ENCODE results near the gene CTNNA3. TPM values are rescaled to one million over a fixed set of nuclear protein-coding genes. Genes with fewer than 3 reads are reported as not detected.

The CTNNA3 gene
- total RNA-seq, 4 donors from 2014 or later: 0.04 to 0.19 (median 0.11) TPM

- no peak for TF ChIP-seq POLR2A (IDR thresholded peaks at IDR 0.05)
- TF ChIP-seq CTCF (IDR thresholded peaks at IDR 0.05): no peak
- no peak for DNase-seq (ENCODE audit: low spot score in 2 of 2)
- intact Hi-C loops (cut with DNase I; ENCODE audit: low total_unique reads): no loop called here
- no peak overlapping the region for H3K4me3 ChIP-seq (ENCODE audit: low read depth, poor library complexity, severe bottlenecking)
- 70 to 77% methylated on average over 3 of the region's 3 CpGs for WGBS, 2 donors
Measured at GRCh38 chr10:66215920-66216319, 1480.1 kb downstream of the CTNNA3 start.

GRCh38 chr10:66214721-66215404 lies 1481.1 kb downstream of the CTNNA3 start:
- 72% methylated on average over 4 of the region's 4 CpGs for WGBS, 2 donors
- no peak for TF ChIP-seq CTCF (IDR thresholded peaks at IDR 0.05)
- no peak for TF ChIP-seq POLR2A (IDR thresholded peaks at IDR 0.05)

GRCh38 chr10:66209025-66209424 lies 1487.0 kb downstream of the CTNNA3 start:
- TF ChIP-seq POLR2A (IDR thresholded peaks at IDR 0.05): no peak
- TF ChIP-seq CTCF (IDR thresholded peaks at IDR 0.05): no peak
- no peak for DNase-seq (ENCODE audit: low spot score in 2 of 2)
- intact Hi-C loops (cut with DNase I; ENCODE audit: low total_unique reads): no loop called here
- H3K4me3 ChIP-seq (ENCODE audit: low read depth, poor library complexity, severe bottlenecking): no peak overlapping the region

More at GRCh38 chr10:66214721-66215404, 1481.1 kb downstream of the CTNNA3 start:
- DNase-seq (ENCODE audit: low spot score in 2 of 2): no peak
- no peak overlapping the region for H3K4me3 ChIP-seq (ENCODE audit: low read depth, poor library complexity, severe bottlenecking)
- intact Hi-C loops (cut with DNase I; ENCODE audit: low total_unique reads): no loop called here

GRCh38 chr10:66204838-66205237 lies 1491.2 kb downstream of the CTNNA3 start:
- no peak for DNase-seq (ENCODE audit: low spot score in 2 of 2)
- H3K4me3 ChIP-seq (ENCODE audit: low read depth, poor library complexity, severe bottlenecking): no peak overlapping the region
- no peak for TF ChIP-seq POLR2A (IDR thresholded peaks at IDR 0.05)
- no peak for TF ChIP-seq CTCF (IDR thresholded peaks at IDR 0.05)
- intact Hi-C loops (cut with DNase I; ENCODE audit: low total_unique reads): no loop called here

- WGBS, 2 donors: 92 to 93% methylated on average over 3 of the region's 3 CpGs
- intact Hi-C loops (cut with DNase I; ENCODE audit: low total_unique reads): no loop called here
- TF ChIP-seq POLR2A (IDR thresholded peaks at IDR 0.05) (no peak), CTCF (IDR thresholded peaks at IDR 0.05) (no peak)
Measured at GRCh38 chr10:66202101-66202500, 1493.9 kb downstream of the CTNNA3 start.

More at GRCh38 chr10:66202101-66202500, 1493.9 kb downstream of the CTNNA3 start:
- no peak for DNase-seq (ENCODE audit: low spot score in 2 of 2)
- no peak overlapping the region for H3K4me3 ChIP-seq (ENCODE audit: low read depth, poor library complexity, severe bottlenecking)

All from lower leg skin (tissue), 4 donors.